Activated T-cell treated with anti-CD3 and anti-CD28 coated beads, Interleukin-2, amount 50 U/mL, for 48 hours (primary cell): Measurements from ENCODE around the gene LRFN5.

Experiments used
- DNase-seq, 2 experiments: peaks; one replicate each; pipeline ENCODE4 v3.0.0-alpha.2; 2020

The LRFN5 gene

GRCh38 chr14:41773536-41774279 lies 167.0 kb downstream of the LRFN5 start:
- DNase-seq = no peak

GRCh38 chr14:41782511-41782910 lies 175.8 kb downstream of the LRFN5 start:
- no peak for DNase-seq

- no peak for DNase-seq
Measured at GRCh38 chr14:41783403-41783802, 176.7 kb downstream of the LRFN5 start.

GRCh38 chr14:41785696-41786095 lies 179.0 kb downstream of the LRFN5 start:
- no peak for DNase-seq

DNA sequence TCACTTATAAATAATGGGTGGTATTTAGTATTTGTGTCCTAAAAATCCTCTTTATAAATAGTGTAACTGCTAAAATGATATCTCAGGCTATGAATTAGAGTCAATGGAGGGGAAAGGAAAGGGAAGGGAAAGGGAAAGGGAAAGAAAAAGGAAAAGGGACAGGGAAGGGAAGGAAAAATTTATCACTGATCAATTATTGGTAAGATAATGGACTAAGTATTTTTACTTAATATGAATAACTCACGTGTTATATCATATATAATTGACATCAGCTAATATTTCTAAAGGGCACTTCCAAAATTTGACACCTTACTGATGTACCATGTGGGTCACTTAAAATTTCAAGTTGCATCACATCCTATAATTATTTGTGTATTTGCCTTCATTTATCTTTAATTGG lies 193.1 kb downstream of the LRFN5 start:
- no peak for DNase-seq

DNA sequence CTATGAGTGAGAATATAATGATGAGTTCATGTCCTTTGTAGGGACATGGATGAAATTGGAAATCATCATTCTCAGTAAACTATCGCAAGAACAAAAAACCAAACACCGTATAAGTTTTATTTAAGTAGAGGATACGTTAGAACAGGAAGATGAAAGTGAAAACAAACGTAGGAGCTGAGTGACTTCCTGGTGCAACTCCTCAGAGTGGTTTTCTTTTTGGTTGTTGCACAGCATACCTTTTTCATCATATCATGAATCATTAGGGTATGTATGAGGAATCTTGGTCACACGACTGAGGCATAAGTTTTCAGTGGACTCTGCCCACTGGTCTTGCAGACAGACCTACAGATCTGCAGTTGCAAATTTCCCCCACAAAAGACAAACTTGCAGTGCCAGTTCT lies 199.0 kb downstream of the LRFN5 start:
- DNase-seq = no peak

DNA sequence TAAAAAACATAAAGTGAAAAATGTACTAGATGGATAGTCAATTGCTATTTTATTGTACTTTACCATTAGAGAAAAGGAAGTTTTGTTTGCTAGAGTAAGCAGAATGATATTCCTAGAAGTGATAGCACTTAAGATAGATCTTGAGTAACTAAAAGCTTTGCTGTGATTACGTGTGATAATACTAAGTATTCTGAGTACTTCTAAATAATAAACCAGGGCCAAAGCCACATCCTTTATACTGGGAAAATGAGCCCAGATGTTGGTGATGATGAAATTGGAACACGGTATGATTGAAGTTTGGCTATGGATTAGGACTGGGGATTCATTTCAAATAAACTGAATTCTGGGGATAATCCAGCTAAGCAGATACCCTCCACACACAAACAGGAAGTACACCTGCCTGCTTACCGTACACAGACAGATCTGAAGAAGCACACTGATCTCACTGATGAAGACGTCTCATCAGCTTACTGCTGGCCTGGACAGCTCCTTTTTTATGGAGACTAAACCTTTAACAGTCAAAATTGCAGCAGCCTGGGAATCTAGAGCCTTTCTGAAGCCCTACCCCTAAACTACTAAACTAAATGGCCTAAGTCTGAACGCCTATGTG lies 199.8 kb downstream of the LRFN5 start:
- no peak for DNase-seq

- no peak for DNase-seq
Measured at GRCh38 chr14:41810362-41810761, 203.7 kb downstream of the LRFN5 start.

- DNase-seq = no peak
Measured at GRCh38 chr14:41817626-41818025, 210.9 kb downstream of the LRFN5 start.

DNA sequence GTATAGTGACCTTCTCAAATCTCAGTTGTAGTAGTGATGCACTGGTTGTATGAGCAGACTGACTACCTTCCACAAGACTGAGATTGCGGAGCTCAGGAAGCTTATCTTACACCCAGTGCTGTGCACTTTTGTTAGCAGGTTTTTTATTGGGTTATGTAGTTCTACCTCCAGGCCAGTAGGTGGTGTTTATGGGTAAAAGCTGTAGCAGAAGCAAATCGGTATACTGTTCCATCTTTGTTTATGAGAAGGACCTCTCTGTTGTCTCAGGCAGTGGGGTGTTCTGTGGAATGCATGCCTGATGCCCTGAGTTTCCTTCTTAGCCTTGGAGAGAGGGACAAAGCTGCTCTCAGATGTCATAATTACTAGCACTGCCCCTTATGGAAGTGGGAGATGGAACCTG lies 217.8 kb downstream of the LRFN5 start:
- no peak for DNase-seq

DNA sequence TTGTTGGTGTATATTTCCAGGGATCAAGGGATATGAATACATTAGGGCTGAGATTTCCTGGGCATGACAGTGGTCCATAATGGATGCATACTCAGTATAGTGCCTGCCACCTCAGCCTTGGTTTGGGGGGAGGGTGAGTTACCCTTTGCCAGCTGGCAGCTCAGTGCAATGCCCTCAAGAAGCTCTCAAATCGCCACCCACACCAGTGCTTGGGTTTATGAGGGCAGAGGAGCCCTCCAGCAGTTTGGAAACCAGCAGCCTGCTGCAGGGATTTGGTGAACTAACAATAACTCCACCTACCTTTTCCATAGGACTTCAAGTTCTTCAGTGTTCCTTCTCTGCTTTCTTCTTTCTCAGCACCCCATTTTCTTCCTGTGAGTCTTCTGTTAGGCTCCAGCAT lies 218.9 kb downstream of the LRFN5 start:
- no peak for DNase-seq

DNA sequence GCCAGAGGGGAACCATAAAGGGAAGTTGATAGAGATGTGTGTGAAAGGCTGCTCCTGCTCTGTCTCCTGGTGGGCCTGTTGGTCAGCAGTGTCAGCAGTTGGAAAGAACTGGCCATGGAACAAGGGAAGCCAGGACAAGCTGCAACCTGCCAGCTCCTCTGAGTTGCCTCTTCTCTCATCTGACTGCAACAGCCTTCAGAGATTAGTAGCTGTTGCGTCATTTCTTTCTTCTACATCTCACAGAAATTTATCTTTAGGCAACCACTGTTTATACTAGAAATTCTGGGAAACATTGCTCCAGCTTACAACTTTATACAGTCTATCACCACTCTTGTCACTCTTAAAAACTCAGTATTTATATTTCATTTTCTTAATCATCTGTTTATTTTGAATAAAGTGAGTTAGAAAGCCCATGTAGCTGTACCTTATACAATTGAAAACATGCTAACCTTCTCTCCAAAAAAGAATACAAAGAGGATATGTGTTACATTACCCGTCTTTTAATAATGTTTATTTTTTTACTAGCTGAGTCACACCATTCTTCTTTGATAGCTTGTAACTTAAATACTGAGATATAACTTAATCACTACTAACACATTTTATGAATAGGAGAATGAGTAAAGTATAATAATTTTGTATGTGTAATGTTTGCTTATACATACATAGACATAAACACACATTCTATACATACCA lies 224.2 kb downstream of the LRFN5 start:
- DNase-seq = no peak

DNA sequence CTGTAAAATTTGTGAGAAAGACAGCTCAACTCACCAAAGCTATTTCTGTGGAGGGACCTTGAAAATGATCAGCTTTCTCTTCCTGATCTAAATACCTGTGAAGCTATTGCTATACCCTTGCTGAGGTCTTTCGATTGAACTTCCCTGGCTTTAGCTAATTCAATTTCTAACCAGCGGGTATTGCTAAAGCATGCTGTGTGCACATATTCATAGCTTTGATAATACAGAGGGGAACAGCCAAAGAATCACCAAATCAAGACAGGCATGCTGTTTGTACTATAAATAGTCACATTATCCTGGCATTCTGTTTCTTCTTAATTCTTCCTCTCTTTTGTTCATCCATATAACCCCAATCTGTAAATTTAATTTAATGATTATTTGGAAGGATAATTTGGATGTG lies 233.0 kb downstream of the LRFN5 start:
- no peak for DNase-seq

DNA sequence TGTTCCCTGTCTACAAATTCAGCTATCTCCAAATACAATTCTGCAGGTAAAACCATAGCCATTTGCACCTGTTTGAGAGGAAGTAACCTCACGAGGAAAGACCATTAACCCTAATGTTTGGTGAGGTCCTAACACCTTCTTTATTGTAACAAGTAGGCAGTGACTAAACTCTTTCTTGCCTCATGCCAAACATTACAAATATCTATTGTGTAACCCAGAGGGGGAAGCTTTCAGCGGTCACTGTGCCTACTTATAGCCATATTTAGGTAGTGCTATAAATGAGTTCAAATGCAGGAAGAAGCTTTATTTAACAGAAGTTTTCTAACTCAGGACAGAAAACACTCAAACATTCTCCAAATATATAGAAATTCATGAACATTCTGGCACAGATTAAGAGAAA lies 252.7 kb downstream of the LRFN5 start:
- no peak for DNase-seq

DNA sequence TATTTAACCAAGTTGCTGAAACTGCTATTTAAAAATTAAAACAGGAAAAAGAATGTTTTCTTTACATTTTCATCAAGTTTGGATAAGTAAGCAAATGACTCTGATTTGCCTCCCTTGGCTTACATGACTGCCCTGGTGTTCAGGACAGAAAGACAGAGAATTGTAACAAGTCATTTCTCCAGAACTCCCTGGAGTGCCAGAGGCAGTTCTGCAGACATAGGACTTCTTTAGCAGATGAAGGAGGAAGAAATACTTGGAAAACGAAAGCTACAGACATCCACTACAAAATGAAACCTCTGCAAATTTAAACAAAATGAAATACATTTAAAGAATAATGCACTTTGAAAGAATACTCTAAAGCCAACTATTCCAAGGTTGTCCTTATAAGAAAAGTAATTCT lies 253.9 kb downstream of the LRFN5 start:
- DNase-seq = no peak

DNA sequence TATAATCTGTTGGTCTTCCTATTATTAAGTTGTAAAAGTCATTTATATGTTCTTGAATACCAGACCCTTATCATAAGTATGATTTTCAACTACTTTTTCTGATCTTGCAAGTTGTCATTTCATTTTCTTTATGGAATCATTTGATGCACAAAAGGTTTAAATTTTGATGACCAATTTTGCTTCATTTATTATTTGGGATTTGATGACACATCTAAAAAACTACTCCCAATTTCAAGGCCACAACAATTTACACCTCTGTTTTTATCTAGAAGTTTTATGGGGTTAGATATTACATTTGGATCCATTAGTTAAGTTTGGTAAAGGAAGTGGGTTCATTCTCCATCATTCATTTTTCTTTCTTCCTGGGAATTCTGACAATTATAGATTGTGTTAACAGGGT lies 259.2 kb downstream of the LRFN5 start:
- DNase-seq = no peak

- DNase-seq = no peak
Measured at GRCh38 chr14:41868396-41868795, 261.7 kb downstream of the LRFN5 start.

- no peak for DNase-seq
Measured at GRCh38 chr14:41872931-41873685, 266.4 kb downstream of the LRFN5 start.

DNA sequence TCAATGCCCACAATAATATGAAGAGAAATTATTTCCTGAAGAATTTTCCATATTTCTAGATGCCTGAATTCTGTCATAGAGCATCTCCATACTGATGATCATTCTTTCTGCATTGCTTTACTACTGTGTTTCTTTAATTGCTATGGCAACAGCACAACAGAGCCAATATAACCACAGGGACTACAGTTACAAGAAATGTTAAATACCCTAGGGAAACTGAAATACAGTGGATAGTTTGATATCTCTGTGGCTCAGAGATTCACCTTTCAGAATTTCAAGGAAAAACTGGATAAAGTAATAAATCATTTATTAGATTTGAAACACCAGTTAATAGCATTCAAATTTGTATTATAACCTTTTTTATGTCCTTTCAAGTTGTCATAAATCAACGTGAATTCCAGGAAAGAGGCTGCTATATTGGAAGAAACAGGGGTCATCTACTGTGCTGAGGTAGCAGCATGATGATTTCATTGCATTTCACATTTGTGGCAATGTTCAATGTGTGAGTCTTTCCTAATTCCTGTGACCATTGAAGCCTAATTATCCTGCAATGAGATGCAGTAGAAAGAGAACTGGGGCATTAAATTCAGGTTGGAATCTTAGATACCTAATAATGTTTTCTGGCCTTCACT lies 267.1 kb downstream of the LRFN5 start:
- no peak for DNase-seq

- no peak for DNase-seq
Measured at GRCh38 chr14:41875116-41875515, 268.4 kb downstream of the LRFN5 start.

DNA sequence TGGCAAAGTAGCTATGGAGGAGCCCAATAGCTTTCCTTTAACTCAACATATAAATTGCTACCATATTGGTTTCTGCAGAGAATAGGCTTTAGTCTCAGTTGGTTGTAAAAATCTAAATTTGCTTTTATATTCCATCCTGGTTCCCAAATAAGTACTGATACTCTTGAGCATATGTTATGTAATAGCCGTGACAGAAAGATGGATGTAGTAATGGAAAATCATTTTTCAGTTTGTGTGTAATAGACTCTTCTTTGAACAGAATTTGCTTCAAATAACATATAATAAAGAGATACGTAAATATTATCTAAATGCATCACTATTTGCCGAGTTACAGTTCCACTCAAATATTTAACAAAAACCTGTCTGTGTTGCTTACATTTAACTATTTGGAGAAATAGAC lies 271.6 kb downstream of the LRFN5 start:
- DNase-seq = no peak

DNA sequence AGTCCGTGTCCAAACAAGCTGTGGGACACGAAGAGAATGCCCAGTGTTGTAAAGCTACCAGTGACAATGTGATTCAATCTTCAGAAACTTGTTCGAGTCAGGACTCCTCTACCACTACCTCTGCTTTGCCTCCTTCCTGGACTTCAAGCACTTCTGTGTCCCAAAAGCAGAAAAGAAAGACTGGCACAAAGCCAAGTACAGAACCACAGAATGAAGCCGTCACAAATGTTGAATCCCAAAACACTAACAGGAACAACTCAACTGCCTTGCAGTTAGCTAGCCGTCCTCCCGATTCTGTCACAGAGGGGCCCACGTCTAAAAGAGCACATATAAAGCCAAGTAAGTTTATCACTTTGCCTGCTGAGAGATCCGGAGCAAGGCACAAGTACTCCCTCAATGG lies 284.9 kb downstream of the LRFN5 start:
- no peak for DNase-seq

GRCh38 chr14:41899416-41899815 lies 292.7 kb downstream of the LRFN5 start:
- DNase-seq = no peak
